Brain microvascular endothelial cell (primary cell): ENCODE data around the gene MACROD1.

Source experiments
- DNase-seq: peaks from one replicate; pipeline ENCODE4 v3.0.0-alpha.2; 2020
- H3K27ac ChIP-seq: fragments of 250-450 bp; sonication (Bioruptor Pico); 2 replicates; pipeline ENCODE4 v1.5.1; 2020; ENCODE audit warnings: mild to moderate bottlenecking, moderate library complexity
- H3K27me3 ChIP-seq: fragments of 250-450 bp; sonication (Bioruptor Pico); replicated peaks from 2 replicates; pipeline ENCODE4 v1.5.1; 2020; ENCODE audit warnings: mild to moderate bottlenecking
- H3K36me3 ChIP-seq: fragments of 250-450 bp; sonication (Bioruptor Pico); replicated peaks from 2 replicates; pipeline ENCODE4 v1.5.1; 2020; ENCODE audit warnings: mild to moderate bottlenecking
- H3K4me3 ChIP-seq: 2 replicates; pipeline ENCODE4 v1.5.1; 2011; ENCODE audit warnings: low read depth, mild to moderate bottlenecking, control low read depth, low read length, moderate library complexity
- CTCF ChIP-seq: IDR thresholded peaks from 2 replicates; pipeline ENCODE4 v1.5.1; 2011; ENCODE audit warnings: low read depth, mild to moderate bottlenecking, moderate library complexity, low read length, control low read depth, inconsistent platforms; ENCODE audit errors: missing control alignments
- in situ Hi-C: cut with HindIII; loops from 2 replicates; pipeline ENCODE4 v1.10.0; 2017; ENCODE audit warnings: low sequenced_read_pairs, low pct_ligation_motif_present

The MACROD1 gene

GRCh38 chr11:64086258-64087123 lies 79.4 kb downstream of the MACROD1 start:
- peaks cover 13% of the 10 kb centered on the region for H3K27me3 ChIP-seq
- no peaks in the 10 kb centered on the region for H3K36me3 ChIP-seq
- H3K4me3 ChIP-seq = no peak overlapping the region
- H3K27ac ChIP-seq = no peak overlapping the region
- in situ Hi-C loops = no loop called here
- TF ChIP-seq CTCF = no peak
- no peak for DNase-seq

GRCh38 chr11:64085906-64086257 lies 80.0 kb downstream of the MACROD1 start:
- in situ Hi-C loops = no loop called here
- no peak overlapping the region for H3K27ac ChIP-seq
- no peak for TF ChIP-seq CTCF
- no peak for DNase-seq
- H3K27me3 ChIP-seq = peaks cover 18% of the 10 kb centered on the region
- no peaks in the 10 kb centered on the region for H3K36me3 ChIP-seq
- no peak overlapping the region for H3K4me3 ChIP-seq

GRCh38 chr11:64084951-64085710 lies 80.8 kb downstream of the MACROD1 start:
- no peak for TF ChIP-seq CTCF
- Histone ChIP-seq H3K27me3 (peaks cover 23% of the 10 kb centered on the region), H3K4me3 (no peak overlapping the region), H3K27ac (no peak overlapping the region), H3K36me3 (no peaks in the 10 kb centered on the region)
- no peak for DNase-seq
- in situ Hi-C loops = no loop called here

GRCh38 chr11:64084146-64084950 lies 81.6 kb downstream of the MACROD1 start:
- H3K4me3 ChIP-seq = no peak overlapping the region
- in situ Hi-C loops = no loop called here

More at GRCh38 chr11:64084146-64084950, 81.6 kb downstream of the MACROD1 start:
- DNase-seq = no peak
- TF ChIP-seq CTCF = no peak
- peaks cover 31% of the 10 kb centered on the region for H3K27me3 ChIP-seq
- H3K27ac ChIP-seq = no peak overlapping the region
- no peaks in the 10 kb centered on the region for H3K36me3 ChIP-seq
